GM19467 (cell line): ENCODE measurements around the gene CSRNP3.
"Not testable (repeated sequence)": the region's sequence is repeated elsewhere in the genome, so short reads cannot be mapped to it uniquely, and the experiment has no call there.

Experiments used
- ATAC-seq: cut with Tn5 transposase; IDR thresholded peaks from one replicate; pipeline ENCODE4 v1.9.1; 2021; ENCODE audit warnings: mild to moderate bottlenecking, moderate library complexity; ENCODE audit not compliant: unreplicated experiment

Gene CSRNP3

GRCh38 chr2:165630236-165630635 lies 160.7 kb downstream of the CSRNP3 start:
- ATAC-seq: no peak

- no peak for ATAC-seq
Observed at GRCh38 chr2:165631089-165631488, 161.6 kb downstream of the CSRNP3 start.

GRCh38 chr2:165632594-165632993 lies 163.1 kb downstream of the CSRNP3 start:
- no peak for ATAC-seq

GRCh38 chr2:165633431-165633830 lies 163.9 kb downstream of the CSRNP3 start:
- ATAC-seq: no peak

GRCh38 chr2:165634282-165634681 lies 164.8 kb downstream of the CSRNP3 start:
- ATAC-seq: no peak

DNA sequence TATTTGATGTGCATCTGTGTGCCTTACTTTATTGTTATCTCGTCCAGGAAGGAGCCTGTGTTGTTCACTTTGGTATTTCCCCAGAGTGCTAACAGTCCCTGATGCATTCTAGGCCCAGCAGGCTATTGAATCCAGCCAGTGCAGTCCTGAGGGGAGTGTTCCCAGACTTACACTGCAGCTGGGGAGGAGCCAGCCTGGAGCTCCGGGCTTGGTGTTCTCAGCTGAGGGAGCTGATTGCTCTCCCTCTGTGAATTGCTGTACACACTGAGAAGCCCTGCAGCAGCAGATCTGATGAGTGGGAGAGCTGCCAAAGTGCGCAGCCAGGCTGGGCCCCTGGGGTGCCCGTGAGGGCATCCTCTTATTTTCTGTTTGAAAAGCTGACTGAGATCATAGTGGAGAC lies 165.4 kb downstream of the CSRNP3 start:
- ATAC-seq: no peak

GRCh38 chr2:165635532-165635931 lies 166.0 kb downstream of the CSRNP3 start:
- no peak for ATAC-seq

- ATAC-seq: no peak
Observed at GRCh38 chr2:165636959-165637358, 167.5 kb downstream of the CSRNP3 start.

DNA sequence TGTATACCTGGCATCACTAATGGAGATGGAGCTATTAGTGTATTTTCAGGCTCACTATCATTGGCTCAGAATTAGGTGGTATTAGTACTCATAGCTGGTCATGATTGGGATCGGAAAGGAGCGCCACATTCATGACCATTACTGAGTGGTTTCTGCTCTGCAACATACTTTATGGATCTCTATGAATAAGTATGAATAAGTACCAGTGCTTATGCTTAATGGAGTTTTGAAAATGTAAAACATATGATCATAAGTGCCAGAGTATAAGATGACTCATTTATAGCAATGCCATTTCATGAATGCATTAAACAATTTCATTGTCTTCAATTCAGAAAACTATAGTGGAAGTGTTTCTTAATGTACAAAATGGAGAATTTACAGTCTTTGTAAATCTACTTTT lies 167.9 kb downstream of the CSRNP3 start:
- no peak for ATAC-seq

GRCh38 chr2:165639504-165639903 lies 170.0 kb downstream of the CSRNP3 start:
- no peak for ATAC-seq

- no peak for ATAC-seq
Observed at GRCh38 chr2:165640247-165640929, 170.9 kb downstream of the CSRNP3 start.

DNA sequence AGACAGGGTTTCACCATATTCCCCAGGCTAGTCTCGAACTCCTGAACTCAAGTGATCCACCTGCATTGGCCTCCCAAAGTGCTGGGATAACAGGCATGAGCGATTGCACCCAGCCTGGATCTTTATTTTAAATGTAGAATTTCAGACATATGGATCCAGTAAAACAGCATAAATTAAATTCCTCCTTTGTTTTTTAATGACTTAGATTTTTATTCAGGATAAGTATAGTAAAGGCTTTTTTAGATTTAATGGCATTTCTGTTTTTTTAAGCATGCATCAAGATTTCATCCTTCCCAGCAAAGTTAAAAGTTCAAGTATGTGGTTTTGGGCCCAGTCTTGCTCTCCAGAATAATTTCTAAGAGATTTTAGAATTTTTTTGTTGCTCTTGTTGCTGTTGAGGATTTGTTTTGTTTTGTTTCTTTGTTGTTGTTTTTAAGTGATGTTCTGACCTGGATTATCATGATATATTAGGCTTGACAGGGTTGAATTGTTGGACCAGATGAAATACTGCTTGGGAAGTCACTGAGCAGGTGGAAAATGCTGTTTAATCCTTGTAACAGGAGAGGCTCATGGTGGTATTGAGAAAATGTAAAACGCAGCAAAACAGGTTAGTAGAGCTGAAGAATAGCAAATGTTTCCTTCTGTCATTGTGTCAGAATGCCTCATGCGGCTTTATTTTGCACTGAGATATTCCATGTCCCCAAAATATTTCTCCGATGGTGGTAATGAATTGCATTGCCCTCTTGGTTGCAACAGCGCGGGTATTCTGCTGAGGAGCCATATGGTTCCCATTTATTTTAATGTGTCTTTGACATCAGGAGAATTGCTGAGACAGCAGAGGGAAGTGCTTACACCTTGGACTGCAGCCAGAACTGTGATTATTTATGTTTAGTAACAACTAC lies 176.7 kb downstream of the CSRNP3 start:
- ATAC-seq: no peak

- ATAC-seq: no peak
Observed at GRCh38 chr2:165647409-165647808, 177.9 kb downstream of the CSRNP3 start.

DNA sequence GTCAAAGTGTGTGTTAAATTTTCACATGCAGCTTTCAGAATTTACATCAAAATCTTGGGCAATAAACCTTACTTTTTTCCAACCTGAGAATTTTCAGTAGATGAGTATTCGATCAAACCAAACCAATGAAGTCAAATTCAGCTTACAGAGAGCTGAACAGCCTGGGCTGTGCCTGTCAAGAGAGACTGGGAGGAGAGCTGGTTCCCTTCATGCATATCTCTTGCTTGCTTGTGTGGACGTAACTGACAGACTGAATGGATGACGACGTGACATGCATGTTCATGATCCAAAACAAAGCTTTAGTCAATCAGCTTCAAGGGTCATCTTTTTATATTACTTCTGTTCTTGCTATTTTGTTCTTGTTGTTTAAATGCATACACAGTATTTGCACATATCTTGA lies 179.3 kb downstream of the CSRNP3 start:
- ATAC-seq: no peak

DNA sequence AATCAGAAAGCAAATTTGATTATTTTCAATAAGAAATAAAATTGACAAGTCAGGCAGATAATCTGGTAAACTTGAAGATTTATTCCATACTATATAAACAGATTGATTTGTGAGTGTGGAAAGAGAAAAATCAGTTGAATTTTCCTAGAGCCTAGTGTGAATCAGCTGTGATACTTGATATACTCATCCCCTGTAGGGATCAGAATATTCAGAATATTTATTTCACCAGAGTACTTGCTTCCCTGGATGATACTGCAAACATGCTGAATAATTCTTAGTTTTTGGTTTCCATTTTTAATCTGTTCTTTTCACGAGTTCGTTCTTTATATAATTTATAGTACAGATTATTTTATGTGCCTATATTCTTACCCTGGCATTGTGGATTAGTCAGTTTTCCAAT lies 181.7 kb downstream of the CSRNP3 start:
- ATAC-seq: no peak

DNA sequence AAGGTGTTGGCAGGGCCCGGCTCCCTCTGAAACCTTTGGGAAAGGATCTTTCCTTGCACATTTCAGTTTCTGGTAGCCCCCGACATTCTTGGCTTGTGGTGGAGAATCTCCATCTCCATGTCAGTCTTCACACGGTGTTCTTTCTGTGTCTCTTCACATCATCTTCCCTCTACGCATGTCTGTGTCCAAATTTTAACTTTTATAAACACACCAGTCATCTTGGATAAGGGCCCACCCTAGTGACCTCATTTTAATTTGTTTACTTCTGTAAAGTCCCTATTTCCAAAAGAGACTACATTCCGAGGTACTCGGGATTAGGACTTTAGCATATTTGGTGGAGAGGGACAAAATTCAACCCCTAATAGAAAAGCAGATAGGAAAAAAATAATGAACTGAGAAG lies 186.2 kb downstream of the CSRNP3 start:
- ATAC-seq: no peak

GRCh38 chr2:165660361-165660760 lies 190.9 kb downstream of the CSRNP3 start:
- ATAC-seq: no peak

DNA sequence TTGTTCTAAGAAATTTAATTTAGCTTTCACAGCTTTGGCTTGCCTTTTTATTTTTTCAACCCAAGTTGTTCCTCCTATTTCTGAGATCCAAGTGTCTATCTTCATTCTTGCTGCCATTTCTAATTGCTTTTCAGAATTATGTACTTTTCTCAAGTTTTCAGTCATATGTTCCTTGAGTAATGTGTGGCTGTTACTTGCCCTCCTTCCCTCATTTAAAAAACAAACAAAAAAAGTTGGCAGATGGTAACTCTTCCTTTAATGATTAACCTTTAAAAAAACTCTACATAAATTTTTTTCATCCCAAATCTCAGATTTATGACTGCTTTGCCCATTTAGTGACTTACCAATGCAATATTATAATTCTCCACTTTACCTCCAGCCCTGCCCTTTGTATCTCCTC lies 193.2 kb downstream of the CSRNP3 start:
- ATAC-seq: no peak

DNA sequence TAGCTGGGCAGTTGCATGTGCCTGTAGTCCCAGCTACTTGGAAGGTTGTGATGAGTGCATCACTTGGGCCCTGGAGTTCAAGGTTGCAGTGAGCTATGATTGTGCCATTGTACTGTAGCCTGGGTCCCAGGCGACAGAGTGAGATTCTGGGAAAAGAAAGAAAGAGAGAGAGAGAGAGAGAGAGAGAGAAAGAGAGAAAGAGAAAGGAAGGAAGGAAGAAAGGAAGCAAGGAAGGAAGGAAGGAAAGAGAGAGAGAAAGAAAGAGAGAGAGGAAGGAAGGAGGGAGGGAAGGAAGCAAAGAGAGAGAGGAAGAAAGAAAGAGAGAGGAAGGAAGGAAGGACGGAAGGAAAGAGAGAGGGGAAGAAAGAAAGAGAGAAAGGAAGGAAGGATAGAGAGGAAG lies 196.1 kb downstream of the CSRNP3 start:
- ATAC-seq: no peak

DNA sequence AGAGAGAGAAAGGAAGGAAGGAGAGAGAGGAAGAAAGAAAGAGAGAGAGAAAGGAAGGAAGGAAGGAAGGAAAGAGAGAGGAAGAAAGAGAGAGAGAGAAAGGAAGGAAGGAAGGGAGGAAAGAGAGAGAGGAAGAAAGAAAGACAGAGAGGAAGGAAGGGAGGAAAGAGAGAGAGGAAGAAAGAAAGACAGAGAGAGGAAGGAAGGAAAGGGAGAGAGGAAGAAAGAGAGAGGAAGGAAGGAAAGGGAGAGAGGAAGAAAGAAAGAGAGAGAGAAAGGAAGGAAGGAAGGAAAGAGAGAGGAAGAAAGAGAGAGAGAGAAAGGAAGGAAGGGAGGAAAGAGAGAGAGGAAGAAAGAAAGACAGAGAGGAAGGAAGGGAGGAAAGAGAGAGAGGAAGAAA lies 196.6 kb downstream of the CSRNP3 start:
- ATAC-seq: not testable (repeated sequence)

DNA sequence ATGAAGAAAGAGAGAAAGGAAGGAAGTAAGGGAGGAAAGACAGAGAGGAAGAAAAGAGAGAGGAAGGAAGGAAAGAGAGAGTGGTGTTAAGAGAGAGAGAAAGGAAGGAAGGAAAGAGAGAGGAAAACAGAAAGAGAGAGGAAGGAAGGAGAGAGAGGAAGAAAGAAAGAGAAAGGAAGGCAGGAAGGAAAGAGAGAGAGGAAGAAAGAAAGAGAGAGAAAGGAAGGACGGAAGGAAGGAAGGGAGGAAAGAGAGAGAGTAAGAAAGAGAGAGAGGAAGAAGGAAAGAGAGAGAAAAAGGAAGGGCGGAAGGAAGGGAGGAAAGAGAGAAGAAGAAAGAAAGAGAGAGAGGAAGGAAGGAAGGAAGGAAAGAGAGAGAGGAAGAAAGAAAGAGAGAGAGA lies 197.1 kb downstream of the CSRNP3 start:
- ATAC-seq: no peak

- ATAC-seq: no peak
Observed at GRCh38 chr2:165667375-165667774, 197.9 kb downstream of the CSRNP3 start.
